Measurements from ENCODE around the gene SESN1.

GRCh38 chr6:108948181-108948661 is 146.4 kb downstream of the SESN1 start:
- no peak for TF ChIP-seq CTCF (IDR thresholded peaks at IDR 0.05; ENCODE audit: low read length)
- no peak for TF ChIP-seq EZH2 (optimal IDR thresholded peaks at IDR 0.05; ENCODE audit: low read depth, low read length)
- TF ChIP-seq EZH2phosphoT487 (IDR thresholded peaks at IDR 0.05; ENCODE audit: low read length) = no peak
